ENCODE results near the gene AKNAD1. TPM values are rescaled to one million over a fixed set of nuclear protein-coding genes. Genes with fewer than 3 reads are reported as not detected.

Gene AKNAD1
- total and polyA plus RNA-seq, 2 of the 13 experiments (the other 11 are each of a cell fraction or from before 2014, with no cell fraction given) = not detected

- no peaks in the 10 kb centered on the region for H3K36me3 ChIP-seq (replicated peaks in 1 of 2; ENCODE audit: control insufficient read depth in 1 of 2, insufficient read depth in 2 of 2, low read length in 2 of 2)
- TF ChIP-seq ZBTB26 (CRISPR knock-in tag; IDR thresholded peaks at IDR 0.05; ENCODE audit: borderline replicate concordance) (no peak), CENPX (CRISPR knock-in tag; IDR thresholded peaks at IDR 0.05) (no peak), POGZ (CRISPR knock-in tag; IDR thresholded peaks at IDR 0.05) (no peak), ZNF337 (CRISPR knock-in tag; IDR thresholded peaks at IDR 0.05; ENCODE audit: borderline replicate concordance, low read depth) (no peak), ATM (IDR thresholded peaks at IDR 0.05; ENCODE audit: borderline replicate concordance) (no peak), JUNB (CRISPR knock-in tag; IDR thresholded peaks at IDR 0.05; ENCODE audit: borderline replicate concordance) (no peak), ZNF660 (CRISPR knock-in tag; IDR thresholded peaks at IDR 0.05; ENCODE audit: borderline replicate concordance, low read depth) (no peak)
- TF ChIP-seq, protein P1, sequence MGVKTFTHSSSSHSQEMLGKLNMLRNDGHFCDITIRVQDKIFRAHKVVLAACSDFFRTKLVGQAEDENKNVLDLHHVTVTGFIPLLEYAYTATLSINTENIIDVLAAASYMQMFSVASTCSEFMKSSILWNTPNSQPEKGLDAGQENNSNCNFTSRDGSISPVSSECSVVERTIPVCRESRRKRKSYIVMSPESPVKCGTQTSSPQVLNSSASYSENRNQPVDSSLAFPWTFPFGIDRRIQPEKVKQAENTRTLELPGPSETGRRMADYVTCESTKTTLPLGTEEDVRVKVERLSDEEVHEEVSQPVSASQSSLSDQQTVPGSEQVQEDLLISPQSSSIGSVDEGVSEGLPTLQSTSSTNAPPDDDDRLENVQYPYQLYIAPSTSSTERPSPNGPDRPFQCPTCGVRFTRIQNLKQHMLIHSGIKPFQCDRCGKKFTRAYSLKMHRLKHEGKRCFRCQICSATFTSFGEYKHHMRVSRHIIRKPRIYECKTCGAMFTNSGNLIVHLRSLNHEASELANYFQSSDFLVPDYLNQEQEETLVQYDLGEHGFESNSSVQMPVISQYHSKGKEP (CRISPR knock-in tag; IDR thresholded peaks at IDR 0.05) = no peak
- TF ChIP-seq, protein P2, sequence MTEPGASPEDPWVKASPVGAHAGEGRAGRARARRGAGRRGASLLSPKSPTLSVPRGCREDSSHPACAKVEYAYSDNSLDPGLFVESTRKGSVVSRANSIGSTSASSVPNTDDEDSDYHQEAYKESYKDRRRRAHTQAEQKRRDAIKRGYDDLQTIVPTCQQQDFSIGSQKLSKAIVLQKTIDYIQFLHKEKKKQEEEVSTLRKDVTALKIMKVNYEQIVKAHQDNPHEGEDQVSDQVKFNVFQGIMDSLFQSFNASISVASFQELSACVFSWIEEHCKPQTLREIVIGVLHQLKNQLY (CRISPR knock-in tag; IDR thresholded peaks at IDR 0.05) = no peak
- DNase-seq (ENCODE audit: low spot score) (no peak), ATAC-seq (no peak), FAIRE-seq (no peak)
- peaks cover 0 to 4% of the 10 kb centered on the region in 2 experiments; a peak in 1 of 5 replicates for H3K27me3 ChIP-seq (ENCODE audit: control insufficient read depth in 1 of 2, insufficient read depth in 2 of 2, low read length in 2 of 2)
- ChIA-PET POLR2A (no interaction called here), CTCF (ENCODE audit: low intra/inter-chr PET ratio, low total read pairs) (no interaction called here)
- BruUV-seq (replicated peaks) = no TSS peak
- H2AFZ ChIP-seq (ENCODE audit: low read length) = no peak overlapping the region
- no peaks in the 10 kb centered on the region for H3K79me2 ChIP-seq (ENCODE audit: insufficient read depth, low read length)
- no peak overlapping the region for H3K4me3 ChIP-seq (replicated peaks in 1 of 3; ENCODE audit: insufficient read depth in 1 of 3, low read depth in 2 of 3, low read length in 3 of 3)
- no peak overlapping the region for H3K27ac ChIP-seq (ENCODE audit: extremely low read length, insufficient read depth, low read length)
- H3K9me3 ChIP-seq (ENCODE audit: low read length) = no peaks in the 10 kb centered on the region
- WGBS (ENCODE audit: low lambda C conversion rate) = 54% methylated on average over 5 of the region's 5 CpGs
- no peak overlapping the region for H3K9ac ChIP-seq (ENCODE audit: insufficient read depth, low read depth, low read length)
- peaks cover 14% of the 10 kb centered on the region for H3K4me1 ChIP-seq (ENCODE audit: insufficient read depth, low read length)
- intact Hi-C loops (cut with micrococcal nuclease; ENCODE audit: unreplicated experiment) = no loop called here
- in situ Hi-C loops (cut with HindIII; ENCODE audit: extremely low pct_ligation_motif_present, low pct_unique_long_range_greater_than_20kb) = no loop called here
- no peaks in the 10 kb centered on the region for H4K20me1 ChIP-seq (ENCODE audit: insufficient read depth, low read length)
- no peak overlapping the region for H3K4me2 ChIP-seq (ENCODE audit: low read depth, low read length)
These were observed 37.0 kb downstream of the AKNAD1 start for GRCh38 chr1:108819878-108820277.
